ENCODE results near the gene CEACAM7.

- TF ChIP-seq EZH2 (IDR thresholded peaks at IDR 0.05; ENCODE audit: insufficient read depth, poor library complexity, severe bottlenecking) (no peak), EZH2phosphoT487 (IDR thresholded peaks at IDR 0.05; ENCODE audit: insufficient read depth, low read depth) (no peak)
These were observed 7.0 kb upstream of the CEACAM7 start for GRCh38 chr19:41694831-41695635.

Measured in GM23248 (cell line).